ENCODE measurements around the gene CIZ1.
A peak's percentile ranks its signal among the peaks of the same experiment; 100 is the strongest.

Gene CIZ1

GRCh38 chr9:128159784-128160602 is 31.4 kb downstream of the CIZ1 start, which contains the start of gene BBLN:
Gene BBLN, plus strand, starts transcription at chr9:128160265. Its CDS starts 143 bp downstream, at chr9:128160408.
- Histone ChIP-seq H3K18ac (ENCODE audit: low read length) (peak within 1 kb of the TSS; percentile 86), H4K8ac (ENCODE audit: low read depth, low read length) (peak within 1 kb of the TSS; percentile 92), H3K23ac (ENCODE audit: low read length) (no peak within 1 kb of the TSS), H3K4ac (ENCODE audit: low read depth, low read length) (peak within 1 kb of the TSS; percentile 49), H2AFZ (ENCODE audit: insufficient read depth, low read length, poor library complexity) (peak within 1 kb of the TSS; percentile 94), H3K9me3 (ENCODE audit: insufficient read depth, low read depth, low read length) (no peaks in the 10 kb centered on the region), H3K27ac (ENCODE audit: low read depth, low read length) (peak within 1 kb of the TSS; percentile 40), H2AK5ac (ENCODE audit: low read length) (peak within 1 kb of the TSS; percentile 88), H3K27me3 (ENCODE audit: insufficient read depth, low read length) (no peaks in the 10 kb centered on the region), H4K91ac (ENCODE audit: low read depth, low read length) (peak within 1 kb of the TSS; percentile 66), H3K9ac (ENCODE audit: low read length) (peak within 1 kb of the TSS; percentile 81), H3K36me3 (ENCODE audit: control insufficient read depth in 1 of 2, insufficient read depth in 2 of 2, low read length in 2 of 2) (peaks cover 30% of the 10 kb centered on the region in 2 experiments), H3K14ac (ENCODE audit: low read length) (peak within 1 kb of the TSS; percentile 83), H2BK12ac (ENCODE audit: low read length) (peak within 1 kb of the TSS; percentile 63), H4K12ac (ENCODE audit: low read depth, low read length) (peak within 1 kb of the TSS; percentile 86), H3K4me1 (ENCODE audit: control insufficient read depth in 1 of 2, insufficient read depth in 2 of 2, low read length in 2 of 2) (peaks cover 5 to 9% of the 10 kb centered on the region in 2 experiments), H2BK120ac (ENCODE audit: insufficient read depth, low read length, poor library complexity) (peak within 1 kb of the TSS; percentile 14), H3K4me3 (ENCODE audit: low read depth, low read length) (peak within 1 kb of the TSS; percentile 82), H2BK5ac (ENCODE audit: low read depth, low read length, poor library complexity) (peak within 1 kb of the TSS; percentile 26), H3K79me1 (ENCODE audit: low read length) (peaks cover 12% of the 10 kb centered on the region), H3K79me2 (ENCODE audit: control insufficient read depth, insufficient read depth, low read length, poor library complexity) (peaks cover 5% of the 10 kb centered on the region), H3K4me2 (ENCODE audit: low read length) (peak within 1 kb of the TSS; percentile 80)
- peak; percentile 92 to 94 for DNase-seq
- WGBS (ENCODE audit: extremely low coverage, insufficient coverage, insufficient read length) = no CpG with 5 or more reads among the region's 77 CpGs

- Histone ChIP-seq H3K4ac (ENCODE audit: low read depth, low read length) (peak overlapping the region; percentile 29), H3K4me1 (ENCODE audit: control insufficient read depth in 1 of 2, insufficient read depth in 2 of 2, low read length in 2 of 2) (peaks cover 5 to 9% of the 10 kb centered on the region in 2 experiments), H3K27ac (ENCODE audit: low read depth, low read length) (peak overlapping the region; percentile 40), H3K79me1 (ENCODE audit: low read length) (peaks cover 12% of the 10 kb centered on the region), H3K18ac (ENCODE audit: low read length) (peak overlapping the region; percentile 32), H3K9ac (ENCODE audit: low read length) (no peak overlapping the region), H3K4me2 (ENCODE audit: low read length) (peak overlapping the region; percentile 80), H3K27me3 (ENCODE audit: insufficient read depth, low read length) (no peaks in the 10 kb centered on the region), H3K14ac (ENCODE audit: low read length) (peak overlapping the region; percentile 36), H3K79me2 (ENCODE audit: control insufficient read depth, insufficient read depth, low read length, poor library complexity) (peaks cover 5% of the 10 kb centered on the region), H2BK12ac (ENCODE audit: low read length) (peak overlapping the region; percentile 42), H2BK120ac (ENCODE audit: insufficient read depth, low read length, poor library complexity) (peak overlapping the region; percentile 14), H4K8ac (ENCODE audit: low read depth, low read length) (peak overlapping the region; percentile 89), H4K12ac (ENCODE audit: low read depth, low read length) (peak overlapping the region; percentile 81), H2AK5ac (ENCODE audit: low read length) (peak overlapping the region; percentile 88), H3K36me3 (ENCODE audit: control insufficient read depth in 1 of 2, insufficient read depth in 2 of 2, low read length in 2 of 2) (peaks cover 25 to 27% of the 10 kb centered on the region in 2 experiments), H3K9me3 (ENCODE audit: insufficient read depth, low read depth, low read length) (no peaks in the 10 kb centered on the region), H4K91ac (ENCODE audit: low read depth, low read length) (peak overlapping the region; percentile 66), H3K4me3 (ENCODE audit: low read depth, low read length) (no peak overlapping the region), H2AFZ (ENCODE audit: insufficient read depth, low read length, poor library complexity) (peak overlapping the region; percentile 81), H3K23ac (ENCODE audit: low read length) (no peak overlapping the region), H2BK5ac (ENCODE audit: low read depth, low read length, poor library complexity) (no peak overlapping the region)
- no CpG with 5 or more reads among the region's 11 CpGs for WGBS (ENCODE audit: extremely low coverage, insufficient coverage, insufficient read length)
- peak in 1 of 2 donors; percentile 19 for DNase-seq
These were observed 31.9 kb downstream of the CIZ1 start for GRCh38 chr9:128159522-128159783.

GRCh38 chr9:128155736-128156500 is 35.5 kb downstream of the CIZ1 start:
- no peak overlapping the region for H3K4me3 ChIP-seq (ENCODE audit: low read depth, low read length)
- no peak overlapping the region for H2AK5ac ChIP-seq (ENCODE audit: low read length)
- H3K27ac ChIP-seq (ENCODE audit: low read depth, low read length) = no peak overlapping the region
- no peak overlapping the region for H4K8ac ChIP-seq (ENCODE audit: low read depth, low read length)
- H4K91ac ChIP-seq (ENCODE audit: low read depth, low read length) = no peak overlapping the region
- peaks cover 5% of the 10 kb centered on the region for H3K79me2 ChIP-seq (ENCODE audit: control insufficient read depth, insufficient read depth, low read length, poor library complexity)
- no peak overlapping the region for H2BK5ac ChIP-seq (ENCODE audit: low read depth, low read length, poor library complexity)
- DNase-seq = no peak
- no peaks in the 10 kb centered on the region for H3K36me3 ChIP-seq (ENCODE audit: control insufficient read depth in 1 of 2, insufficient read depth in 2 of 2, low read length in 2 of 2)
- no peak overlapping the region for H3K23ac ChIP-seq (ENCODE audit: low read length)
- H2AFZ ChIP-seq (ENCODE audit: insufficient read depth, low read length, poor library complexity) = no peak overlapping the region
- H2BK12ac ChIP-seq (ENCODE audit: low read length) = no peak overlapping the region
- no CpG with 5 or more reads among the region's 7 CpGs for WGBS (ENCODE audit: extremely low coverage, insufficient coverage, insufficient read length)
- H3K9ac ChIP-seq (ENCODE audit: low read length) = no peak overlapping the region
- H3K14ac ChIP-seq (ENCODE audit: low read length) = no peak overlapping the region
- H4K12ac ChIP-seq (ENCODE audit: low read depth, low read length) = no peak overlapping the region
- H3K9me3 ChIP-seq (ENCODE audit: insufficient read depth, low read depth, low read length) = no peaks in the 10 kb centered on the region
- no peak overlapping the region for H3K4ac ChIP-seq (ENCODE audit: low read depth, low read length)
- peaks cover 5 to 9% of the 10 kb centered on the region in 2 experiments for H3K4me1 ChIP-seq (ENCODE audit: control insufficient read depth in 1 of 2, insufficient read depth in 2 of 2, low read length in 2 of 2)
- peaks cover 12% of the 10 kb centered on the region for H3K79me1 ChIP-seq (ENCODE audit: low read length)
- H3K27me3 ChIP-seq (ENCODE audit: insufficient read depth, low read length) = no peaks in the 10 kb centered on the region
- no peak overlapping the region for H3K18ac ChIP-seq (ENCODE audit: low read length)
- no peak overlapping the region for H3K4me2 ChIP-seq (ENCODE audit: low read length)
- H2BK120ac ChIP-seq (ENCODE audit: insufficient read depth, low read length, poor library complexity) = no peak overlapping the region

- Histone ChIP-seq H3K4ac (ENCODE audit: low read depth, low read length) (no peak overlapping the region), H3K79me1 (ENCODE audit: low read length) (no peaks in the 10 kb centered on the region), H3K18ac (ENCODE audit: low read length) (no peak overlapping the region), H3K4me1 (ENCODE audit: control insufficient read depth in 1 of 2, insufficient read depth in 2 of 2, low read length in 2 of 2) (no peaks in the 10 kb centered on the region), H3K36me3 (ENCODE audit: control insufficient read depth in 1 of 2, insufficient read depth in 2 of 2, low read length in 2 of 2) (no peaks in the 10 kb centered on the region), H3K4me3 (ENCODE audit: low read depth, low read length) (no peak overlapping the region), H2BK5ac (ENCODE audit: low read depth, low read length, poor library complexity) (no peak overlapping the region), H3K27me3 (ENCODE audit: insufficient read depth, low read length) (no peaks in the 10 kb centered on the region), H4K91ac (ENCODE audit: low read depth, low read length) (no peak overlapping the region), H3K27ac (ENCODE audit: low read depth, low read length) (no peak overlapping the region), H3K9ac (ENCODE audit: low read length) (no peak overlapping the region), H3K14ac (ENCODE audit: low read length) (no peak overlapping the region), H3K23ac (ENCODE audit: low read length) (no peak overlapping the region), H2BK120ac (ENCODE audit: insufficient read depth, low read length, poor library complexity) (no peak overlapping the region), H3K4me2 (ENCODE audit: low read length) (no peak overlapping the region), H3K9me3 (ENCODE audit: insufficient read depth, low read depth, low read length) (no peaks in the 10 kb centered on the region), H4K8ac (ENCODE audit: low read depth, low read length) (no peak overlapping the region), H2BK12ac (ENCODE audit: low read length) (no peak overlapping the region), H3K79me2 (ENCODE audit: control insufficient read depth, insufficient read depth, low read length, poor library complexity) (no peaks in the 10 kb centered on the region), H2AFZ (ENCODE audit: insufficient read depth, low read length, poor library complexity) (no peak overlapping the region), H4K12ac (ENCODE audit: low read depth, low read length) (no peak overlapping the region), H2AK5ac (ENCODE audit: low read length) (no peak overlapping the region)
- no CpG with 5 or more reads among the region's 13 CpGs for WGBS (ENCODE audit: extremely low coverage, insufficient coverage, insufficient read length)
- DNase-seq = no peak
These were observed 37.3 kb downstream of the CIZ1 start for GRCh38 chr9:128153947-128154695.
